Endothelial cell (in vitro differentiated cells): ENCODE data around the gene ADGRA1. TPM values are rescaled to one million over a fixed set of nuclear protein-coding genes. Genes with fewer than 3 reads are reported as not detected.

Source experiments
- DNase-seq: peaks from one replicate; pipeline ENCODE4 v3.0.0; 2021; ENCODE audit warnings: low spot score
- H3K27ac Mint-ChIP-seq: one replicate; pipeline ENCODE4 v1.8.0; 2021; ENCODE audit warnings: mixed read lengths, inconsistent platforms; ENCODE audit not compliant: unreplicated experiment
- H3K27me3 Mint-ChIP-seq: one replicate; pipeline ENCODE4 v1.8.0; 2021; ENCODE audit warnings: mild to moderate bottlenecking, moderate library complexity, mixed read lengths, inconsistent platforms; ENCODE audit not compliant: unreplicated experiment
- H3K36me3 Mint-ChIP-seq: one replicate; pipeline ENCODE4 v1.8.0; 2021; ENCODE audit warnings: mild to moderate bottlenecking, low read depth, mixed read lengths, inconsistent platforms; ENCODE audit not compliant: unreplicated experiment
- H3K4me1 Mint-ChIP-seq: one replicate; pipeline ENCODE4 v1.8.0; 2021; ENCODE audit warnings: mild to moderate bottlenecking, mixed read lengths, inconsistent platforms; ENCODE audit not compliant: unreplicated experiment
- H3K4me3 Mint-ChIP-seq: one replicate; pipeline ENCODE4 v1.8.0; 2021; ENCODE audit warnings: mild to moderate bottlenecking, mixed read lengths, inconsistent platforms; ENCODE audit not compliant: unreplicated experiment
- H3K9me3 Mint-ChIP-seq: one replicate; pipeline ENCODE4 v1.8.0; 2021; ENCODE audit warnings: mixed read lengths, inconsistent platforms; ENCODE audit not compliant: unreplicated experiment
- CTCF ChIP-seq: fragments of 200-600 bp; sonication (generic); IDR thresholded peaks from one replicate; pipeline ENCODE4 v1.5.0; 2021; ENCODE audit warnings: antibody characterized with exemption; ENCODE audit not compliant: unreplicated experiment
- total RNA-seq: library from RNA; stranded (reverse); fragmentation: NEBNext Ultra II Directional; extraction: Animal tissue kit (Norgen Biotek cat#: 25700); gene quantifications from one replicate; pipeline ENCODE4 v1.2.1, GENCODE V29; 2021; ENCODE audit not compliant: unreplicated experiment

ADGRA1 gene
- total RNA-seq, 1 donor from 2014 or later: not detected

GRCh38 chr10:133139551-133140065 is 51.9 kb downstream of the ADGRA1 start:
- DNase-seq: no peak
- no peak overlapping the region for H3K27ac Mint-ChIP-seq
- TF ChIP-seq CTCF: no peak
- H3K36me3 Mint-ChIP-seq: no peaks in the 10 kb centered on the region
- H3K27me3 Mint-ChIP-seq: peaks cover 2% of the 10 kb centered on the region
- no peaks in the 10 kb centered on the region for H3K4me1 Mint-ChIP-seq
- H3K4me3 Mint-ChIP-seq: no peak overlapping the region
- H3K9me3 Mint-ChIP-seq: no peaks in the 10 kb centered on the region

GRCh38 chr10:133140417-133141143 is 52.9 kb downstream of the ADGRA1 start:
- Mint-ChIP-seq H3K36me3 (no peaks in the 10 kb centered on the region), H3K27me3 (peaks cover 2% of the 10 kb centered on the region), H3K9me3 (no peaks in the 10 kb centered on the region), H3K4me3 (no peak overlapping the region), H3K4me1 (no peaks in the 10 kb centered on the region), H3K27ac (no peak overlapping the region)
- no peak for DNase-seq
- no peak for TF ChIP-seq CTCF

GRCh38 chr10:133141144-133141957 is 53.6 kb downstream of the ADGRA1 start:
- Mint-ChIP-seq H3K9me3 (no peaks in the 10 kb centered on the region), H3K36me3 (no peaks in the 10 kb centered on the region), H3K27ac (no peak overlapping the region), H3K4me3 (no peak overlapping the region), H3K4me1 (no peaks in the 10 kb centered on the region), H3K27me3 (peaks cover 2% of the 10 kb centered on the region)
- no peak for TF ChIP-seq CTCF
- DNase-seq: no peak

- Mint-ChIP-seq H3K4me1 (no peaks in the 10 kb centered on the region), H3K4me3 (no peak overlapping the region), H3K27me3 (peaks cover 2% of the 10 kb centered on the region), H3K36me3 (no peaks in the 10 kb centered on the region), H3K27ac (no peak overlapping the region), H3K9me3 (no peaks in the 10 kb centered on the region)
- no peak for TF ChIP-seq CTCF
- DNase-seq: no peak
Measured at GRCh38 chr10:133141958-133142340, 54.2 kb downstream of the ADGRA1 start.
